ENCODE results near the gene FLAD1. TPM values are rescaled to one million over a fixed set of nuclear protein-coding genes. Genes with fewer than 3 reads are reported as not detected.

Gene FLAD1
- total and polyA plus RNA-seq, 2 experiments from 2014 or later: 74.5 to 75.0 TPM

DNA sequence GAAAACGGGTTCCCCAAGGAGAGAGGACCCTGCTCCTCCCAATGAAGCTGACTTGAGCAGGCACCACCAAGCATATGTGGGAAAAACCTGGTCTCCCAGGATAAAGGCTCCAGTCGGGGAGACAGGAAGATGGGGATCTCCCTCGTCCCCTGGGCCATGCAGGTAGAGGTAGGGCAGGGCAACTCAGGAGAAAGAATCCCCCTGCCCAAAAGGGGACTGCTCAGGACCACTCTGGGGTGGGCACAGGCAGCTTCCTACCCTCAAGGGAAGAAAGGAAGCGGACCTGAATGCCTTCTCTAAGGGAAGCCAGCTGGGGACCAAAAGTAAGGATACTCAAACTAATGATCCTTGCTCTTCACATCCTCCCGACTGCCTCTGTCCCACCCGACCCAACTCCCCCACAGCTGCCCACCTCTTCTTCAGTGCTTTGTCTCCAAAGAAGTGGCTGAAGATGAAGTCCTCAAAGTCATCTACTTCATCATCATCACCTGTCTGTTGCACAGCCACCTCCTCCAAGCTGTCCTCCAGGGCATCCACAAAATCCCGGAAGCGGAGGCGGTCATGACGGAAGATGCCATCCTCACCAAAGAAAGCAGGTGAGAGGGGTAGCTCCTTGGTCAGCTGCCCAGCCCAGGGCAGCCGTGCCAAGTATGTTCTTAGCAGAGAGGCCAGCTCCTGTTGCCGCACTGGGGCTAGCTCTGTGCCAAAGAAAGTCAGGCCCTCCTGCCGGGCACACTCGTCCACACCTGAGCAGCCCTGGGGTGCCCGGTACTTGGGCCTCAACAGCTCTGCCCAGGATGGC, 37.8 kb upstream of the FLAD1 start:
- ATAC-seq (no peak), DNase-seq (ENCODE audit: low spot score) (no peak)
- Histone ChIP-seq H2AFZ (no peak overlapping the region), H3K27ac (ENCODE audit: low read depth) (no peak overlapping the region), H4K20me1 (replicated peaks; ENCODE audit: insufficient read depth) (no peaks in the 10 kb centered on the region), H3K79me2 (replicated peaks; ENCODE audit: insufficient read depth) (no peaks in the 10 kb centered on the region), H3K4me3 (no peak overlapping the region), H3F3A (replicated peaks; ENCODE audit: low read depth) (no peaks in the 10 kb centered on the region), H3K36me3 (ENCODE audit: insufficient read depth) (no peaks in the 10 kb centered on the region), H3K9me2 (ENCODE audit: insufficient read depth) (no peaks in the 10 kb centered on the region), H3K4me2 (no peak overlapping the region), H3K4me1 (ENCODE audit: insufficient read depth) (peaks cover 6% of the 10 kb centered on the region), H3K27me3 (ENCODE audit: insufficient read depth) (no peaks in the 10 kb centered on the region)
- Mint-ChIP-seq H3K27me3 (ENCODE audit: insufficient read depth, low read depth, poor library complexity) (peaks cover 11% of the 10 kb centered on the region), H3K9me3 (no peaks in the 10 kb centered on the region), H3K4me3 (no peak overlapping the region), H3K36me3 (ENCODE audit: low read depth) (no peaks in the 10 kb centered on the region; the same call in 2 of the 3 replicates), H3K4me1 (peaks cover 19% of the 10 kb centered on the region), H3K27ac (no peak overlapping the region)
- TF ChIP-seq, protein P1, sequence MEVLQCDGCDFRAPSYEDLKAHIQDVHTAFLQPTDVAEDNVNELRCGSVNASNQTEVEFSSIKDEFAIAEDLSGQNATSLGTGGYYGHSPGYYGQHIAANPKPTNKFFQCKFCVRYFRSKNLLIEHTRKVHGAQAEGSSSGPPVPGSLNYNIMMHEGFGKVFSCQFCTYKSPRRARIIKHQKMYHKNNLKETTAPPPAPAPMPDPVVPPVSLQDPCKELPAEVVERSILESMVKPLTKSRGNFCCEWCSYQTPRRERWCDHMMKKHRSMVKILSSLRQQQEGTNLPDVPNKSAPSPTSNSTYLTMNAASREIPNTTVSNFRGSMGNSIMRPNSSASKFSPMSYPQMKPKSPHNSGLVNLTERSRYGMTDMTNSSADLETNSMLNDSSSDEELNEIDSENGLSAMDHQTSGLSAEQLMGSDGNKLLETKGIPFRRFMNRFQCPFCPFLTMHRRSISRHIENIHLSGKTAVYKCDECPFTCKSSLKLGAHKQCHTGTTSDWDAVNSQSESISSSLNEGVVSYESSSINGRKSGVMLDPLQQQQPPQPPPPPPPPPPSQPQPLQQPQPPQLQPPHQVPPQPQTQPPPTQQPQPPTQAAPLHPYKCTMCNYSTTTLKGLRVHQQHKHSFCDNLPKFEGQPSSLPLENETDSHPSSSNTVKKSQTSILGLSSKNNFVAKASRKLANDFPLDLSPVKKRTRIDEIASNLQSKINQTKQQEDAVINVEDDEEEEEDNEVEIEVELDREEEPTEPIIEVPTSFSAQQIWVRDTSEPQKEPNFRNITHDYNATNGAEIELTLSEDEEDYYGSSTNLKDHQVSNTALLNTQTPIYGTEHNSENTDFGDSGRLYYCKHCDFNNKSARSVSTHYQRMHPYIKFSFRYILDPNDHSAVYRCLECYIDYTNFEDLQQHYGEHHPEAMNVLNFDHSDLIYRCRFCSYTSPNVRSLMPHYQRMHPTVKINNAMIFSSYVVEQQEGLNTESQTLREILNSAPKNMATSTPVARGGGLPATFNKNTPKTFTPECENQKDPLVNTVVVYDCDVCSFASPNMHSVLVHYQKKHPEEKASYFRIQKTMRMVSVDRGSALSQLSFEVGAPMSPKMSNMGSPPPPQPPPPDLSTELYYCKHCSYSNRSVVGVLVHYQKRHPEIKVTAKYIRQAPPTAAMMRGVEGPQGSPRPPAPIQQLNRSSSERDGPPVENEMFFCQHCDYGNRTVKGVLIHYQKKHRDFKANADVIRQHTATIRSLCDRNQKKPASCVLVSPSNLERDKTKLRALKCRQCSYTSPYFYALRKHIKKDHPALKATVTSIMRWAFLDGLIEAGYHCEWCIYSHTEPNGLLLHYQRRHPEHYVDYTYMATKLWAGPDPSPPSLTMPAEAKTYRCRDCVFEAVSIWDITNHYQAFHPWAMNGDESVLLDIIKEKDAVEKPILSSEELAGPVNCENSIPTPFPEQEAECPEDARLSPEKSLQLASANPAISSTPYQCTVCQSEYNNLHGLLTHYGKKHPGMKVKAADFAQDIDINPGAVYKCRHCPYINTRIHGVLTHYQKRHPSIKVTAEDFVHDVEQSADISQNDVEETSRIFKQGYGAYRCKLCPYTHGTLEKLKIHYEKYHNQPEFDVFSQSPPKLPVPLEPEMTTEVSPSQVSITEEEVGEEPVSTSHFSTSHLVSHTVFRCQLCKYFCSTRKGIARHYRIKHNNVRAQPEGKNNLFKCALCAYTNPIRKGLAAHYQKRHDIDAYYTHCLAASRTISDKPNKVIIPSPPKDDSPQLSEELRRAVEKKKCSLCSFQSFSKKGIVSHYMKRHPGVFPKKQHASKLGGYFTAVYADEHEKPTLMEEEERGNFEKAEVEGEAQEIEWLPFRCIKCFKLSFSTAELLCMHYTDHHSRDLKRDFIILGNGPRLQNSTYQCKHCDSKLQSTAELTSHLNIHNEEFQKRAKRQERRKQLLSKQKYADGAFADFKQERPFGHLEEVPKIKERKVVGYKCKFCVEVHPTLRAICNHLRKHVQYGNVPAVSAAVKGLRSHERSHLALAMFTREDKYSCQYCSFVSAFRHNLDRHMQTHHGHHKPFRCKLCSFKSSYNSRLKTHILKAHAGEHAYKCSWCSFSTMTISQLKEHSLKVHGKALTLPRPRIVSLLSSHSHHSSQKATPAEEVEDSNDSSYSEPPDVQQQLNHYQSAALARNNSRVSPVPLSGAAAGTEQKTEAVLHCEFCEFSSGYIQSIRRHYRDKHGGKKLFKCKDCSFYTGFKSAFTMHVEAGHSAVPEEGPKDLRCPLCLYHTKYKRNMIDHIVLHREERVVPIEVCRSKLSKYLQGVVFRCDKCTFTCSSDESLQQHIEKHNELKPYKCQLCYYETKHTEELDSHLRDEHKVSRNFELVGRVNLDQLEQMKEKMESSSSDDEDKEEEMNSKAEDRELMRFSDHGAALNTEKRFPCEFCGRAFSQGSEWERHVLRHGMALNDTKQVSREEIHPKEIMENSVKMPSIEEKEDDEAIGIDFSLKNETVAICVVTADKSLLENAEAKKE (CRISPR knock-in tag; IDR thresholded peaks at IDR 0.05): no peak
- TF ChIP-seq ZNF114 (CRISPR knock-in tag; IDR thresholded peaks at IDR 0.05) (no peak), EZH2phosphoT487 (IDR thresholded peaks at IDR 0.05; ENCODE audit: unreplicated experiment) (no peak), ZNF331 (CRISPR knock-in tag; IDR thresholded peaks at IDR 0.05; ENCODE audit: low read depth) (no peak), EZH2 (IDR thresholded peaks at IDR 0.05; ENCODE audit: low read depth, unreplicated experiment) (no peak), JUNB (IDR thresholded peaks at IDR 0.05; ENCODE audit: unreplicated experiment) (no peak), NANOG (IDR thresholded peaks at IDR 0.05; ENCODE audit: borderline replicate concordance) (no peak), ETS1 (IDR thresholded peaks at IDR 0.05) (no peak), REST (IDR thresholded peaks at IDR 0.05; ENCODE audit: unreplicated experiment) (no peak), CTCF (conservative IDR thresholded peaks at IDR 0.05; ENCODE audit: low read depth in 2 of 2) (no peak), POLR2AphosphoS5 (IDR thresholded peaks at IDR 0.05; ENCODE audit: low read depth) (no peak), STAT1 (IDR thresholded peaks at IDR 0.05; ENCODE audit: unreplicated experiment) (no peak), CREB1 (CRISPR knock-in tag; IDR thresholded peaks at IDR 0.05; ENCODE audit: low read depth) (no peak)

Measured in GM23338 (cell line).